Neural progenitor cell (in vitro differentiated cells): ENCODE results near the gene LAYN. TPM values are rescaled to one million over a fixed set of nuclear protein-coding genes. Genes with fewer than 3 reads are reported as not detected.

Experiments used
- DNase-seq: peaks from one replicate; pipeline ENCODE4 v3.0.0-alpha.2; 2016; ENCODE audit warnings: low spot score
- H2AFZ ChIP-seq: fragments of 200-600 bp; sonication (generic); replicated peaks from 2 replicates; pipeline ENCODE4 v1.6.1; 2016; ENCODE audit warnings: antibody characterized with exemption
- H3F3A ChIP-seq: fragments of 200-600 bp; sonication (generic); 2 replicates; pipeline ENCODE4 v1.6.1; 2016; ENCODE audit warnings: antibody characterized with exemption, low read depth
- H3K27ac ChIP-seq: fragments of 200-600 bp; sonication (generic); 2 replicates; pipeline ENCODE4 v1.5.1; 2016; ENCODE audit warnings: mild to moderate bottlenecking
- H3K27me3 ChIP-seq: fragments of 200-600 bp; sonication (generic); 2 replicates; pipeline ENCODE4 v1.6.1; 2016; ENCODE audit warnings: mild to moderate bottlenecking, moderate library complexity
- H3K36me3 ChIP-seq: fragments of 200-600 bp; sonication (generic); 2 replicates; pipeline ENCODE4 v1.5.1; 2016
- H3K4me1 ChIP-seq: fragments of 200-600 bp; sonication (generic); 2 replicates; pipeline ENCODE4 v1.6.1; 2016; ENCODE audit warnings: mixed run types
- H3K4me2 ChIP-seq: fragments of 200-600 bp; sonication (generic); 2 replicates; pipeline ENCODE4 v1.6.1; 2016
- H3K4me3 ChIP-seq: fragments of 200-600 bp; sonication (generic); 2 replicates; pipeline ENCODE4 v1.5.1; 2016
- H3K79me2 ChIP-seq: fragments of 200-600 bp; sonication (generic); 2 replicates; pipeline ENCODE4 v1.6.1; 2016; ENCODE audit warnings: low read depth
- H3K9ac ChIP-seq: fragments of 200-600 bp; sonication (generic); 2 replicates; pipeline ENCODE4 v1.6.1; 2016
- H3K9me3 ChIP-seq: fragments of 200-600 bp; sonication (generic); 2 replicates; pipeline ENCODE4 v1.5.1; 2016; ENCODE audit warnings: low read depth
- H4K20me1 ChIP-seq: fragments of 200-600 bp; sonication (generic); 2 replicates; pipeline ENCODE4 v1.6.1; 2016; ENCODE audit warnings: low read depth
- H3K27ac Mint-ChIP-seq: 3 replicates; pipeline ENCODE4 v1.8.0; 2021; ENCODE audit warnings: mixed read lengths
- H3K27me3 Mint-ChIP-seq: 2 replicates; pipeline ENCODE4 v1.8.0; 2022; ENCODE audit warnings: low read depth, mild to moderate bottlenecking, inconsistent platforms, moderate library complexity, mixed read lengths; ENCODE audit not compliant: insufficient read depth
- H3K36me3 Mint-ChIP-seq: 3 replicates; pipeline ENCODE4 v1.8.0; 2021; ENCODE audit warnings: mixed read lengths
- H3K4me1 Mint-ChIP-seq: 3 replicates; pipeline ENCODE4 v1.8.0; 2021; ENCODE audit warnings: mixed read lengths
- H3K4me3 Mint-ChIP-seq: 3 replicates; pipeline ENCODE4 v1.8.0; 2021; ENCODE audit warnings: mild to moderate bottlenecking, moderate library complexity, mixed read lengths
- H3K9me3 Mint-ChIP-seq: 3 replicates; pipeline ENCODE4 v1.8.0; 2020; ENCODE audit warnings: mixed read lengths
- CTCF ChIP-seq: fragments of 200-600 bp; sonication (generic); IDR thresholded peaks from 2 replicates; pipeline ENCODE4 v1.5.1; 2017; ENCODE audit warnings: antibody characterized with exemption, mild to moderate bottlenecking
- EZH2 ChIP-seq: fragments of 200-600 bp; sonication (generic); IDR thresholded peaks from 2 replicates; pipeline ENCODE4 v1.6.1; 2017; ENCODE audit warnings: antibody characterized with exemption, mild to moderate bottlenecking, moderate library complexity
- EZH2phosphoT487 ChIP-seq: fragments of 200-600 bp; sonication (generic); IDR thresholded peaks from 2 replicates; pipeline ENCODE4 v1.6.1; 2017; ENCODE audit warnings: antibody characterized with exemption
- total RNA-seq: library from RNA; depleted of rRNA; stranded (reverse); fragments of >200 nt; gene quantifications from 2 replicates; pipeline ENCODE4 v1.2.3, GENCODE V29; 2015; ENCODE audit warnings: low replicate concordance

Gene LAYN
- total RNA-seq, 1 donor from 2014 or later, result 0.26 TPM

- Histone ChIP-seq H3K79me2 (no peaks in the 10 kb centered on the region), H3K9ac (no peak overlapping the region), H3K36me3 (no peaks in the 10 kb centered on the region), H4K20me1 (no peaks in the 10 kb centered on the region), H3K27ac (no peak overlapping the region), H2AFZ (no peak overlapping the region), H3K27me3 (no peaks in the 10 kb centered on the region), H3K4me1 (peaks cover 22% of the 10 kb centered on the region), H3K4me3 (no peak overlapping the region), H3K4me2 (no peak overlapping the region), H3K9me3 (no peaks in the 10 kb centered on the region), H3F3A (no peaks in the 10 kb centered on the region)
- H3K4me3 Mint-ChIP-seq, result no peak overlapping the region
- no peaks in the 10 kb centered on the region for H3K9me3 Mint-ChIP-seq
- H3K27me3 Mint-ChIP-seq, result peaks cover 2% of the 10 kb centered on the region
- TF ChIP-seq EZH2phosphoT487 (no peak), CTCF (peak; percentile 15), EZH2 (no peak)
- peak overlapping the region; percentile 12 for H3K27ac Mint-ChIP-seq
- H3K36me3 Mint-ChIP-seq, result no peaks in the 10 kb centered on the region
- H3K4me1 Mint-ChIP-seq, result peaks cover 17% of the 10 kb centered on the region
- DNase-seq, result no peak
These were observed 34.1 kb downstream of the LAYN start for GRCh38 chr11:111574373-111575225.

GRCh38 chr11:111575740-111576139, 35.2 kb downstream of the LAYN start:
- no peaks in the 10 kb centered on the region for H3K27me3 ChIP-seq
- TF ChIP-seq EZH2phosphoT487, result no peak
- TF ChIP-seq CTCF, result no peak
- no peak for TF ChIP-seq EZH2
- H3K9me3 ChIP-seq, result no peaks in the 10 kb centered on the region
- no peaks in the 10 kb centered on the region for H3F3A ChIP-seq
- no peaks in the 10 kb centered on the region for H3K36me3 ChIP-seq
- Mint-ChIP-seq H3K27me3 (peaks cover 2% of the 10 kb centered on the region), H3K4me3 (no peak overlapping the region), H3K9me3 (no peaks in the 10 kb centered on the region), H3K36me3 (no peaks in the 10 kb centered on the region), H3K27ac (no peak overlapping the region), H3K4me1 (peaks cover 6% of the 10 kb centered on the region)
- no peak overlapping the region for H2AFZ ChIP-seq
- no peaks in the 10 kb centered on the region for H3K79me2 ChIP-seq
- H3K4me1 ChIP-seq, result peaks cover 14% of the 10 kb centered on the region
- H3K9ac ChIP-seq, result no peak overlapping the region
- no peak overlapping the region for H3K4me3 ChIP-seq
- H4K20me1 ChIP-seq, result no peaks in the 10 kb centered on the region
- no peak for DNase-seq
- no peak overlapping the region for H3K27ac ChIP-seq
- no peak overlapping the region for H3K4me2 ChIP-seq

GRCh38 chr11:111577821-111578220, 37.3 kb downstream of the LAYN start:
- no peak for TF ChIP-seq CTCF
- no peak for TF ChIP-seq EZH2
- TF ChIP-seq EZH2phosphoT487, result no peak
- no peak for DNase-seq
- no peaks in the 10 kb centered on the region for H3K27me3 ChIP-seq
- no peak overlapping the region for H2AFZ ChIP-seq
- no peaks in the 10 kb centered on the region for H3F3A ChIP-seq
- no peaks in the 10 kb centered on the region for H3K9me3 ChIP-seq
- no peaks in the 10 kb centered on the region for H3K36me3 ChIP-seq
- no peaks in the 10 kb centered on the region for H3K36me3 Mint-ChIP-seq
- no peak overlapping the region for H3K27ac Mint-ChIP-seq
- H3K4me3 Mint-ChIP-seq, result no peak overlapping the region
- H4K20me1 ChIP-seq, result no peaks in the 10 kb centered on the region
- no peaks in the 10 kb centered on the region for H3K79me2 ChIP-seq
- peaks cover 14% of the 10 kb centered on the region for H3K4me1 ChIP-seq
- no peak overlapping the region for H3K4me3 ChIP-seq
- peaks cover 5% of the 10 kb centered on the region for H3K4me1 Mint-ChIP-seq
- H3K4me2 ChIP-seq, result no peak overlapping the region
- no peaks in the 10 kb centered on the region for H3K9me3 Mint-ChIP-seq
- H3K27ac ChIP-seq, result no peak overlapping the region
- H3K9ac ChIP-seq, result no peak overlapping the region
- peaks cover 6% of the 10 kb centered on the region for H3K27me3 Mint-ChIP-seq
